Measurements from ENCODE around the gene INPP4B.

INPP4B gene

GRCh38 chr4:142423861-142424260 is 422.2 kb downstream of the INPP4B start:
- Histone ChIP-seq H3K4me2 (ENCODE audit: insufficient read depth, low read length, poor library complexity, severe bottlenecking) (no peak overlapping the region), H4K91ac (ENCODE audit: low read depth, low read length, poor library complexity) (no peak overlapping the region), H2AK5ac (ENCODE audit: low read depth, low read length) (no peak overlapping the region), H3K23ac (ENCODE audit: low read depth, low read length, poor library complexity) (no peak overlapping the region), H3K27ac (replicated peaks; ENCODE audit: low read length) (no peak overlapping the region), H3K4me1 (ENCODE audit: control insufficient read depth in 2 of 2, insufficient read depth in 1 of 2, low read depth in 1 of 2, low read length in 2 of 2) (peaks cover 0 to 3% of the 10 kb centered on the region in 2 donors), H2BK120ac (ENCODE audit: low read depth, low read length) (no peak overlapping the region), H3K79me1 (ENCODE audit: low read depth, low read length) (no peaks in the 10 kb centered on the region), H4K8ac (ENCODE audit: low read depth, low read length) (no peak overlapping the region), H2BK5ac (ENCODE audit: low read length) (no peak overlapping the region), H3K4me3 (ENCODE audit: low read length in 2 of 2) (no peak overlapping the region), H2AFZ (ENCODE audit: low read length) (no peak overlapping the region), H3K36me3 (replicated peaks in 1 of 2; ENCODE audit: control insufficient read depth in 2 of 2, insufficient read depth in 2 of 2, low read length in 2 of 2) (no peaks in the 10 kb centered on the region), H3K9ac (ENCODE audit: low read depth, low read length, poor library complexity) (no peak overlapping the region), H3K18ac (ENCODE audit: low read length) (no peak overlapping the region), H3K27me3 (ENCODE audit: control insufficient read depth in 3 of 3, insufficient read depth in 3 of 3, low read depth in 1 of 3, low read length in 3 of 3) (no peaks in the 10 kb centered on the region), H2BK12ac (ENCODE audit: low read length) (no peak overlapping the region), H3K9me3 (replicated peaks in 1 of 2; ENCODE audit: control insufficient read depth in 2 of 2, insufficient read depth in 1 of 2, low read depth in 1 of 2, low read length in 2 of 2) (no peaks in the 10 kb centered on the region), H3K14ac (ENCODE audit: low read length) (no peak overlapping the region), H3K4ac (ENCODE audit: low read length) (no peak overlapping the region), H2BK15ac (ENCODE audit: low read length) (no peak overlapping the region)
- WGBS, 2 donors (ENCODE audit: extremely low coverage in 2 of 2, insufficient read length in 2 of 2, insufficient replicate concordance in 1 of 2) = no CpG with 5 or more reads among the region's 2 CpGs
- no peak for DNase-seq (ENCODE audit: low spot score)

- Histone ChIP-seq H2BK12ac (ENCODE audit: low read length) (no peak overlapping the region), H2AFZ (ENCODE audit: low read length) (no peak overlapping the region), H3K36me3 (replicated peaks in 1 of 2; ENCODE audit: control insufficient read depth in 2 of 2, insufficient read depth in 2 of 2, low read length in 2 of 2) (no peaks in the 10 kb centered on the region), H3K27me3 (ENCODE audit: control insufficient read depth in 3 of 3, insufficient read depth in 3 of 3, low read depth in 1 of 3, low read length in 3 of 3) (no peaks in the 10 kb centered on the region), H2BK120ac (ENCODE audit: low read depth, low read length) (no peak overlapping the region), H3K27ac (replicated peaks; ENCODE audit: low read length) (no peak overlapping the region), H3K9ac (ENCODE audit: low read depth, low read length, poor library complexity) (no peak overlapping the region), H4K91ac (ENCODE audit: low read depth, low read length, poor library complexity) (no peak overlapping the region), H3K23ac (ENCODE audit: low read depth, low read length, poor library complexity) (no peak overlapping the region), H3K14ac (ENCODE audit: low read length) (no peak overlapping the region), H3K4me2 (ENCODE audit: insufficient read depth, low read length, poor library complexity, severe bottlenecking) (no peak overlapping the region), H3K9me3 (replicated peaks in 1 of 2; ENCODE audit: control insufficient read depth in 2 of 2, insufficient read depth in 1 of 2, low read depth in 1 of 2, low read length in 2 of 2) (no peaks in the 10 kb centered on the region), H3K18ac (ENCODE audit: low read length) (no peak overlapping the region), H4K8ac (ENCODE audit: low read depth, low read length) (no peak overlapping the region), H2BK5ac (ENCODE audit: low read length) (no peak overlapping the region), H2AK5ac (ENCODE audit: low read depth, low read length) (no peak overlapping the region), H3K4me1 (ENCODE audit: control insufficient read depth in 2 of 2, insufficient read depth in 1 of 2, low read depth in 1 of 2, low read length in 2 of 2) (peaks cover 0 to 3% of the 10 kb centered on the region in 2 donors), H2BK15ac (ENCODE audit: low read length) (no peak overlapping the region), H3K79me1 (ENCODE audit: low read depth, low read length) (no peaks in the 10 kb centered on the region), H3K4me3 (ENCODE audit: low read length in 2 of 2) (no peak overlapping the region), H3K4ac (ENCODE audit: low read length) (no peak overlapping the region)
- WGBS, 2 donors (ENCODE audit: extremely low coverage in 2 of 2, insufficient read length in 2 of 2, insufficient replicate concordance in 1 of 2) = no CpG with 5 or more reads among the region's 3 CpGs
- DNase-seq (ENCODE audit: low spot score) = no peak
These were observed 425.6 kb downstream of the INPP4B start for GRCh38 chr4:142420311-142421095.

GRCh38 chr4:142419712-142420111 is 426.4 kb downstream of the INPP4B start:
- H2BK5ac ChIP-seq (ENCODE audit: low read length) = no peak overlapping the region
- no peak overlapping the region for H2BK15ac ChIP-seq (ENCODE audit: low read length)
- no peak overlapping the region for H3K14ac ChIP-seq (ENCODE audit: low read length)
- no peak for DNase-seq (ENCODE audit: low spot score)
- no peak overlapping the region for H4K91ac ChIP-seq (ENCODE audit: low read depth, low read length, poor library complexity)
- no CpG with 5 or more reads among the region's 1 CpG for WGBS, 2 donors (ENCODE audit: extremely low coverage in 2 of 2, insufficient read length in 2 of 2, insufficient replicate concordance in 1 of 2)
- no peak overlapping the region for H2BK120ac ChIP-seq (ENCODE audit: low read depth, low read length)
- no peak overlapping the region for H4K8ac ChIP-seq (ENCODE audit: low read depth, low read length)
- H3K4me2 ChIP-seq (ENCODE audit: insufficient read depth, low read length, poor library complexity, severe bottlenecking) = no peak overlapping the region
- no peak overlapping the region for H3K4ac ChIP-seq (ENCODE audit: low read length)
- peaks cover 3 to 4% of the 10 kb centered on the region in 2 donors for H3K4me1 ChIP-seq (ENCODE audit: control insufficient read depth in 2 of 2, insufficient read depth in 1 of 2, low read depth in 1 of 2, low read length in 2 of 2)
- H3K23ac ChIP-seq (ENCODE audit: low read depth, low read length, poor library complexity) = no peak overlapping the region
- H2AK5ac ChIP-seq (ENCODE audit: low read depth, low read length) = no peak overlapping the region
- H2BK12ac ChIP-seq (ENCODE audit: low read length) = no peak overlapping the region
- H3K27me3 ChIP-seq (ENCODE audit: control insufficient read depth in 3 of 3, insufficient read depth in 3 of 3, low read depth in 1 of 3, low read length in 3 of 3) = no peaks in the 10 kb centered on the region
- no peaks in the 10 kb centered on the region for H3K79me1 ChIP-seq (ENCODE audit: low read depth, low read length)
- no peak overlapping the region for H2AFZ ChIP-seq (ENCODE audit: low read length)
- no peaks in the 10 kb centered on the region for H3K9me3 ChIP-seq (replicated peaks in 1 of 2; ENCODE audit: control insufficient read depth in 2 of 2, insufficient read depth in 1 of 2, low read depth in 1 of 2, low read length in 2 of 2)
- H3K9ac ChIP-seq (ENCODE audit: low read depth, low read length, poor library complexity) = no peak overlapping the region
- no peak overlapping the region for H3K18ac ChIP-seq (ENCODE audit: low read length)
- H3K4me3 ChIP-seq (ENCODE audit: low read length in 2 of 2) = no peak overlapping the region
- H3K27ac ChIP-seq (replicated peaks; ENCODE audit: low read length) = no peak overlapping the region
- H3K36me3 ChIP-seq (replicated peaks in 1 of 2; ENCODE audit: control insufficient read depth in 2 of 2, insufficient read depth in 2 of 2, low read length in 2 of 2) = no peaks in the 10 kb centered on the region

- Histone ChIP-seq H3K9ac (ENCODE audit: low read depth, low read length, poor library complexity) (no peak overlapping the region), H3K4ac (ENCODE audit: low read length) (no peak overlapping the region), H3K4me1 (ENCODE audit: control insufficient read depth in 2 of 2, insufficient read depth in 1 of 2, low read depth in 1 of 2, low read length in 2 of 2) (peaks cover 7 to 13% of the 10 kb centered on the region in 2 donors), H3K27me3 (ENCODE audit: control insufficient read depth in 3 of 3, insufficient read depth in 3 of 3, low read depth in 1 of 3, low read length in 3 of 3) (no peaks in the 10 kb centered on the region), H3K18ac (ENCODE audit: low read length) (no peak overlapping the region), H2BK120ac (ENCODE audit: low read depth, low read length) (no peak overlapping the region), H3K9me3 (replicated peaks in 1 of 2; ENCODE audit: control insufficient read depth in 2 of 2, insufficient read depth in 1 of 2, low read depth in 1 of 2, low read length in 2 of 2) (no peaks in the 10 kb centered on the region), H2AK5ac (ENCODE audit: low read depth, low read length) (no peak overlapping the region), H3K14ac (ENCODE audit: low read length) (no peak overlapping the region), H2BK12ac (ENCODE audit: low read length) (no peak overlapping the region), H3K27ac (replicated peaks; ENCODE audit: low read length) (no peak overlapping the region), H4K8ac (ENCODE audit: low read depth, low read length) (no peak overlapping the region), H4K91ac (ENCODE audit: low read depth, low read length, poor library complexity) (no peak overlapping the region), H3K23ac (ENCODE audit: low read depth, low read length, poor library complexity) (no peak overlapping the region), H3K79me1 (ENCODE audit: low read depth, low read length) (no peaks in the 10 kb centered on the region), H3K4me2 (ENCODE audit: insufficient read depth, low read length, poor library complexity, severe bottlenecking) (no peak overlapping the region), H3K4me3 (ENCODE audit: low read length in 2 of 2) (no peak overlapping the region), H2AFZ (ENCODE audit: low read length) (no peak overlapping the region), H2BK15ac (ENCODE audit: low read length) (no peak overlapping the region), H2BK5ac (ENCODE audit: low read length) (no peak overlapping the region), H3K36me3 (replicated peaks in 1 of 2; ENCODE audit: control insufficient read depth in 2 of 2, insufficient read depth in 2 of 2, low read length in 2 of 2) (no peaks in the 10 kb centered on the region)
- WGBS, 2 donors (ENCODE audit: extremely low coverage in 2 of 2, insufficient read length in 2 of 2, insufficient replicate concordance in 1 of 2) = no CpG with 5 or more reads among the region's 2 CpGs
- no peak for DNase-seq (ENCODE audit: low spot score)
These were observed 427.4 kb downstream of the INPP4B start for GRCh38 chr4:142418697-142419096.
